DOHH2 (cell line): ENCODE data around the gene PATZ1.

Experiments
- H3F3A ChIP-seq: fragments of 200-600 bp; sonication (generic), shearing (Covaris generic); 2 replicates; pipeline ENCODE4 v1.6.0; 2016; ENCODE audit warnings: antibody characterized with exemption, mild to moderate bottlenecking; ENCODE audit not compliant: control insufficient read depth, insufficient read depth
- H3K27ac ChIP-seq: fragments of 200-600 bp; sonication (generic); 2 replicates; pipeline ENCODE4 v1.5.1; 2014; ENCODE audit warnings: low read depth, mild to moderate bottlenecking, low read length, moderate library complexity
- H3K27me3 ChIP-seq: fragments of 200-600 bp; sonication (generic); 2 replicates; pipeline ENCODE4 v1.6.1; 2014; ENCODE audit warnings: mild to moderate bottlenecking, low read length, mixed read lengths; ENCODE audit not compliant: control insufficient read depth
- H3K36me3 ChIP-seq: fragments of 200-600 bp; sonication (generic); 2 replicates; pipeline ENCODE4 v1.6.1; 2014; ENCODE audit warnings: mild to moderate bottlenecking, low read length, moderate library complexity, mixed read lengths; ENCODE audit not compliant: control insufficient read depth
- H3K4me1 ChIP-seq: fragments of 200-600 bp; sonication (generic); 2 replicates; pipeline ENCODE4 v1.6.1; 2014; ENCODE audit warnings: mild to moderate bottlenecking, low read length, mixed read lengths; ENCODE audit not compliant: control insufficient read depth
- H3K4me2 ChIP-seq: fragments of 200-600 bp; sonication (generic); 2 replicates; pipeline ENCODE4 v1.6.0; 2014; ENCODE audit warnings: mild to moderate bottlenecking, low read length, moderate library complexity
- H3K4me3 ChIP-seq: fragments of 200-600 bp; sonication (generic); 2 replicates; pipeline ENCODE4 v1.5.1; 2014; ENCODE audit warnings: mild to moderate bottlenecking, low read length, mixed read lengths
- H3K79me2 ChIP-seq: fragments of 200-600 bp; sonication (generic); 2 replicates; pipeline ENCODE4 v1.6.1; 2014; ENCODE audit warnings: mild to moderate bottlenecking, low read length, mixed read lengths; ENCODE audit not compliant: control insufficient read depth
- H3K9me2 ChIP-seq: fragments of 200-600 bp; sonication (generic); replicated peaks from 2 replicates; pipeline ENCODE4 v1.6.1; 2014; ENCODE audit warnings: mild to moderate bottlenecking, low read length, mixed read lengths; ENCODE audit not compliant: control insufficient read depth
- H3K9me3 ChIP-seq: fragments of 200-600 bp; sonication (generic); 2 replicates; pipeline ENCODE4 v1.6.1; 2014; ENCODE audit warnings: antibody characterized with exemption, low read length, mixed read lengths; ENCODE audit not compliant: control insufficient read depth, insufficient read depth
- H4K20me1 ChIP-seq: fragments of 200-600 bp; sonication (generic); 2 replicates; pipeline ENCODE4 v1.6.0; 2014; ENCODE audit warnings: low read depth, mild to moderate bottlenecking, antibody characterized with exemption, low read length, moderate library complexity; ENCODE audit not compliant: control insufficient read depth, insufficient read depth
- EZH2phosphoT487 ChIP-seq: fragments of 200-600 bp; sonication (generic); IDR thresholded peaks from 2 replicates; pipeline ENCODE4 v1.6.1; 2017; ENCODE audit warnings: borderline replicate concordance, mild to moderate bottlenecking, antibody characterized with exemption, low read length, moderate library complexity, mixed read lengths
- TF ChIP-seq, protein P1 (sequence below): fragments of 200-600 bp; sonication (generic); IDR thresholded peaks from one replicate; pipeline ENCODE4 v1.5.1; 2014; ENCODE audit warnings: antibody characterized with exemption, mild to moderate bottlenecking, low read depth, low read length; ENCODE audit not compliant: poor library complexity, severe bottlenecking

PATZ1 gene

GRCh38 chr22:31302537-31302936, 43.6 kb downstream of the PATZ1 start:
- Histone ChIP-seq H3K36me3 (no peaks in the 10 kb centered on the region), H4K20me1 (no peaks in the 10 kb centered on the region), H3F3A (peaks cover 16% of the 10 kb centered on the region), H3K27me3 (no peaks in the 10 kb centered on the region), H3K9me3 (no peaks in the 10 kb centered on the region), H3K9me2 (no peaks in the 10 kb centered on the region), H3K4me3 (no peak overlapping the region), H3K27ac (no peak overlapping the region), H3K4me2 (no peak overlapping the region), H3K79me2 (peaks cover 4% of the 10 kb centered on the region), H3K4me1 (peaks cover 23% of the 10 kb centered on the region)
- no peak for TF ChIP-seq EZH2phosphoT487
- TF ChIP-seq, protein P1, sequence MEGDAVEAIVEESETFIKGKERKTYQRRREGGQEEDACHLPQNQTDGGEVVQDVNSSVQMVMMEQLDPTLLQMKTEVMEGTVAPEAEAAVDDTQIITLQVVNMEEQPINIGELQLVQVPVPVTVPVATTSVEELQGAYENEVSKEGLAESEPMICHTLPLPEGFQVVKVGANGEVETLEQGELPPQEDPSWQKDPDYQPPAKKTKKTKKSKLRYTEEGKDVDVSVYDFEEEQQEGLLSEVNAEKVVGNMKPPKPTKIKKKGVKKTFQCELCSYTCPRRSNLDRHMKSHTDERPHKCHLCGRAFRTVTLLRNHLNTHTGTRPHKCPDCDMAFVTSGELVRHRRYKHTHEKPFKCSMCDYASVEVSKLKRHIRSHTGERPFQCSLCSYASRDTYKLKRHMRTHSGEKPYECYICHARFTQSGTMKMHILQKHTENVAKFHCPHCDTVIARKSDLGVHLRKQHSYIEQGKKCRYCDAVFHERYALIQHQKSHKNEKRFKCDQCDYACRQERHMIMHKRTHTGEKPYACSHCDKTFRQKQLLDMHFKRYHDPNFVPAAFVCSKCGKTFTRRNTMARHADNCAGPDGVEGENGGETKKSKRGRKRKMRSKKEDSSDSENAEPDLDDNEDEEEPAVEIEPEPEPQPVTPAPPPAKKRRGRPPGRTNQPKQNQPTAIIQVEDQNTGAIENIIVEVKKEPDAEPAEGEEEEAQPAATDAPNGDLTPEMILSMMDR: no peak

DNA sequence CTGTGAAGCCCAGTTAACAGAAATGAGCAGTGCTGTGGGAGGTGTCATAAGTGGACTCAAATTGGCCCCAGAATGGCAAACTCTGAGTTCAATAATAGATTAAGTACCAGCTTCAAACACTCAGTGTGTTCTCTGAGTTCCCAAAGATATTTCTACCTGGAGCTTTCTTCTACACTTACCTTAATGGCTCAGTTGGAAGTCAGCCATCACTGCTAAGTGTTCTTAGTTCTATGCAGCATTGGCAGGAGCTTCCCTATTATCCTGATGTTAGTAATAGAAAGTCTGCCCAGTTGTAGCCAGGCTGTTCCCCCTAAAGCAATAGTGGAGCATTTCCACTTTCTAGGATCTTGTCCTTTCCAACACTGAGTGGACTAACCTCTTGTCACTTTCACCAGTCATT, 44.1 kb downstream of the PATZ1 start:
- no peak overlapping the region for H3K4me3 ChIP-seq
- no peaks in the 10 kb centered on the region for H3K9me3 ChIP-seq
- H3K27ac ChIP-seq: no peak overlapping the region
- H3K79me2 ChIP-seq: peaks cover 6% of the 10 kb centered on the region
- TF ChIP-seq, protein P1: no peak
- no peak for TF ChIP-seq EZH2phosphoT487
- no peaks in the 10 kb centered on the region for H3K27me3 ChIP-seq
- H3K9me2 ChIP-seq: no peaks in the 10 kb centered on the region
- H4K20me1 ChIP-seq: no peaks in the 10 kb centered on the region
- no peak overlapping the region for H3K4me2 ChIP-seq
- H3F3A ChIP-seq: peaks cover 12% of the 10 kb centered on the region; the same call in 1 of the 2 replicates
- no peaks in the 10 kb centered on the region for H3K36me3 ChIP-seq
- H3K4me1 ChIP-seq: peaks cover 23% of the 10 kb centered on the region

DNA sequence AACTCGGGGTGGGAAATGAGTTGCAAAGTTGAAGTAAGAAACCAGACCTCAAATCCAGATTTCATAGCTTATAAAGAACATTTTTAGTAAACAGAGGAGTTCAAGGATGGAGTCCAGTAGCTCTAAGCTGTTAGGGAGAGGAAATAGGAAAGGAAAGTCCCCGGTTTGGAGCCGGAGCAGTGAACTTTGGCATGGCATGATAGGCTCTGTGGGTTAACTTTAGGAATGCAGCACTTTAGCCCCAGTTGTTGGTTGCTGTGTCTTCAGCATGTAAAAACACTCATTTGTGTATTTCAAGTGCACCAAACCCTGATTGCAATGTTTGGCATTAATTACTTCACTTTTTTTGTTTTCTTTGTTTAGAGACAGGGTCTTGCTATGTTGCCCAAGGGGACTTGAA, 45.2 kb downstream of the PATZ1 start:
- Histone ChIP-seq H4K20me1 (no peaks in the 10 kb centered on the region), H3K4me3 (no peak overlapping the region), H3K9me2 (no peaks in the 10 kb centered on the region), H3K4me1 (peaks cover 23% of the 10 kb centered on the region), H3K27me3 (no peaks in the 10 kb centered on the region), H3F3A (peaks cover 12% of the 10 kb centered on the region; the same call in 1 of the 2 replicates), H3K27ac (no peak overlapping the region), H3K4me2 (no peak overlapping the region), H3K9me3 (no peaks in the 10 kb centered on the region), H3K36me3 (0 out of 2 replicates have a peak, but pooled peaks cover 4% of the 10 kb centered on the region), H3K79me2 (peaks cover 17% of the 10 kb centered on the region)
- TF ChIP-seq EZH2phosphoT487: no peak
- TF ChIP-seq, protein P1: no peak
